Panc1 (cell line): ENCODE measurements around the gene FRMD5. TPM values are rescaled to one million over a fixed set of nuclear protein-coding genes. Genes with fewer than 3 reads are reported as not detected.
A peak's percentile ranks its signal among the peaks of the same experiment; 100 is the strongest.

ENCODE experiments used
- ATAC-seq: fragments of 200-7000 bp; cut with Tn5 transposase; 2 replicates; pipeline ENCODE4 v1.9.1; 2020; ENCODE audit warnings: mild to moderate bottlenecking, moderate library complexity
- BruUV-seq: library from RNA; stranded (reverse); fragments of 400-500 nt; replicated peaks from 2 replicates; lab custom pipeline; 2021; lab: Mats Ljungman, UMichigan
- CTCF ChIA-PET: fragments of 300-600 bp; sonication (Branson Sonifier 250); formaldehyde crosslinking; loops from one replicate; lab custom pipeline; 2022; ENCODE audit warnings: antibody characterized with exemption; lab: Charles Lee
- POLR2A ChIA-PET: fragments of 300-600 bp; sonication (Branson Sonifier 250); formaldehyde crosslinking; loops from one replicate; lab custom pipeline; 2022; ENCODE audit warnings: antibody characterized with exemption; lab: Charles Lee
- DNase-seq: peaks from one replicate; pipeline ENCODE4 v3.0.0-alpha.2; 2010; ENCODE audit warnings: low read depth, low spot score
- H3K27ac ChIP-seq: 2 replicates; pipeline ENCODE4 v1.5.1; 2011; ENCODE audit warnings: mild to moderate bottlenecking, low read length, inconsistent platforms
- H3K27me3 ChIP-seq: fragments of 200-500 bp; sonication (Bioruptor generic); 2 replicates; pipeline ENCODE4 v1.6.0; 2014; ENCODE audit warnings: low read length, inconsistent platforms; ENCODE audit not compliant: control insufficient read depth, insufficient read depth
- H3K36me3 ChIP-seq: fragments of 200-500 bp; sonication (Bioruptor generic); 2 replicates; pipeline ENCODE4 v1.5.1; 2014; ENCODE audit warnings: inconsistent platforms, mild to moderate bottlenecking, low read length, moderate library complexity; ENCODE audit not compliant: control insufficient read depth, insufficient read depth
- H3K4me1 ChIP-seq: 2 replicates; pipeline ENCODE4 v1.5.1; 2011; ENCODE audit warnings: inconsistent platforms, mild to moderate bottlenecking, low read length, moderate library complexity; ENCODE audit not compliant: control insufficient read depth, insufficient read depth
- H3K4me3 ChIP-seq, 2 experiments: 2 replicates each; pipeline ENCODE4 v1.5.1; 2011 to 2012; ENCODE audit warnings: low read depth in 2 of 2, low read length in 2 of 2, mild to moderate bottlenecking in 2 of 2, inconsistent platforms in 1 of 2, moderate library complexity in 1 of 2
- H3K9me3 ChIP-seq: fragments of 200-500 bp; sonication (Bioruptor generic); 2 replicates; pipeline ENCODE4 v1.5.1; 2014; ENCODE audit warnings: low read depth, mild to moderate bottlenecking, inconsistent platforms, low read length, moderate library complexity; ENCODE audit not compliant: control insufficient read depth, insufficient read depth
- CTCF ChIP-seq: fragments of 450-650 bp; IDR thresholded peaks from 2 replicates; pipeline ENCODE4 v1.5.1; 2017; ENCODE audit warnings: mild to moderate bottlenecking
- POLR2AphosphoS5 ChIP-seq: IDR thresholded peaks from 2 replicates; pipeline ENCODE4 v1.6.1; 2012; ENCODE audit warnings: mild to moderate bottlenecking, low read depth, low read length, moderate library complexity
- REST ChIP-seq, 2 experiments: IDR thresholded peaks; 2 replicates each; pipeline ENCODE4 v1.6.1; 2011 to 2012; ENCODE audit warnings: low read depth in 2 of 2, control low read depth in 1 of 2, low read length in 1 of 2, mild to moderate bottlenecking in 1 of 2, moderate library complexity in 1 of 2; ENCODE audit not compliant: insufficient read depth in 1 of 2
- SIN3A ChIP-seq: IDR thresholded peaks from 2 replicates; pipeline ENCODE4 v1.6.1; 2012; ENCODE audit warnings: low read depth, mild to moderate bottlenecking, low read length, moderate library complexity, borderline replicate concordance; ENCODE audit not compliant: insufficient read depth
- TCF7L2 ChIP-seq: IDR thresholded peaks from 2 replicates; pipeline ENCODE4 v1.6.1; 2011; ENCODE audit warnings: mild to moderate bottlenecking, low read depth, low read length, inconsistent platforms
- in situ Hi-C: cut with HindIII; loops from 2 replicates; pipeline ENCODE4 v1.10.0; 2016; ENCODE audit warnings: low sequenced_read_pairs, low pct_unique_long_range_greater_than_20kb
- intact Hi-C: fragments of 100-400 bp; cut with micrococcal nuclease; formaldehyde crosslinking; loops from one replicate; pipeline ENCODE4 v1.10.0; 2022; ENCODE audit not compliant: unreplicated experiment
- total RNA-seq: library from RNA; stranded (reverse); gene quantifications from one replicate; pipeline ENCODE4 v1.2.1, GENCODE V29; 2021; ENCODE audit not compliant: unreplicated experiment

FRMD5 gene
- total RNA-seq, 1 experiment from 2014 or later, result 18.3 TPM

DNA sequence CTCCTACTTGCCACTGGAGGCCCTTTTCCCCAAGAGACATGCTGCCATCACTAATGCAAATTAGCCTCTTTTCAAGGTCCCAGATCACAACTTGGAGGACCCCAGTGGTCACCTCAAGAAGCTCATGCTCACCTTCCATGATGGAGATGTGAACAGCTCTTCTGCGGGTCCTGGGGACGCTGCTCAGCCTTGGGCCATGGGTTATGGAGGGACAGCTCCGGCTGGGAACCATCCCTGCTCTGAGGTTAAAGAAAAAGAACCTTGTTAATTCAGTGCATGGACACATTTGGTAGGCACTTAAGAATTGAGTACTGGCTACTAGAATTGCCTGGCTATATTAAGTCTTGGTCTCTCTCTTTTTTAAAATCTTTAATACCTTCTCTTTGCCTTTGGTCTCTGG, 311.5 kb downstream of the FRMD5 start:
- H3K9me3 ChIP-seq, result no peaks in the 10 kb centered on the region
- ATAC-seq (no peak), DNase-seq (no peak)
- intact Hi-C loops, result no loop called here
- H3K36me3 ChIP-seq, result no peaks in the 10 kb centered on the region
- in situ Hi-C loops, result no loop called here
- no TSS peak for BruUV-seq
- POLR2A ChIA-PET, result no interaction called here
- no peaks in the 10 kb centered on the region for H3K27me3 ChIP-seq
- H3K4me1 ChIP-seq, result no peaks in the 10 kb centered on the region
- no peak overlapping the region for H3K4me3 ChIP-seq
- TF ChIP-seq CTCF, result no peak
- TF ChIP-seq SIN3A, result no peak
- no peak for TF ChIP-seq POLR2AphosphoS5
- no peak for TF ChIP-seq REST (IDR thresholded peaks at IDR 0.05; ENCODE audit: insufficient read depth in 1 of 2, low read depth in 2 of 2, low read length in 1 of 2)
- no peak for TF ChIP-seq TCF7L2
- CTCF ChIA-PET, result interaction anchor here (0.7 kb wide), 1 partner anchor 322 kb away, joined by 5 read pairs; no protein-coding TSS in a partner anchor
- H3K27ac ChIP-seq, result no peak overlapping the region

GRCh38 chr15:43881944-43882343, 313.1 kb downstream of the FRMD5 start:
- DNase-seq (no peak), ATAC-seq (no peak)
- no TSS peak for BruUV-seq
- TF ChIP-seq CTCF (peak; percentile 83), POLR2AphosphoS5 (no peak)
- Histone ChIP-seq H3K27ac (no peak overlapping the region), H3K4me3 (no peak overlapping the region), H3K9me3 (no peaks in the 10 kb centered on the region), H3K36me3 (no peaks in the 10 kb centered on the region), H3K4me1 (no peaks in the 10 kb centered on the region), H3K27me3 (no peaks in the 10 kb centered on the region)
- ChIA-PET POLR2A (no interaction called here), CTCF (interaction anchor here (0.5 kb wide), 1 partner anchor 19 kb away, joined by 3 read pairs; no protein-coding TSS in a partner anchor)
- in situ Hi-C loops (no loop called here), intact Hi-C loops (no loop called here)
